AG10803 (cell line): Measurements from ENCODE around the gene SLC16A11.

Source experiments
- DNase-seq: peaks from one replicate; pipeline ENCODE4 v3.0.0; 2010; ENCODE audit warnings: low read depth
- H3K4me3 ChIP-seq: 2 replicates; pipeline ENCODE4 v1.5.1; 2011; ENCODE audit warnings: mild to moderate bottlenecking, low read length, control low read depth
- CTCF ChIP-seq: conservative IDR thresholded peaks from 2 replicates; pipeline ENCODE4 v1.5.1; 2011; ENCODE audit warnings: mild to moderate bottlenecking, low read length, control low read depth, inconsistent platforms

Gene SLC16A11

GRCh38 chr17:7029659-7030058, 14.2 kb downstream of the SLC16A11 start:
- no peak overlapping the region for H3K4me3 ChIP-seq
- TF ChIP-seq CTCF = no peak
- DNase-seq = no peak

GRCh38 chr17:7029096-7029495, 14.8 kb downstream of the SLC16A11 start:
- no peak for DNase-seq
- no peak for TF ChIP-seq CTCF
- no peak overlapping the region for H3K4me3 ChIP-seq

GRCh38 chr17:7027335-7027734, 16.6 kb downstream of the SLC16A11 start:
- no peak overlapping the region for H3K4me3 ChIP-seq
- TF ChIP-seq CTCF = no peak
- DNase-seq = no peak

GRCh38 chr17:7026471-7027115, 17.3 kb downstream of the SLC16A11 start:
- no peak overlapping the region for H3K4me3 ChIP-seq
- DNase-seq = no peak
- TF ChIP-seq CTCF = no peak

- TF ChIP-seq CTCF = no peak
Measured at GRCh38 chr17:7025245-7025644, 18.6 kb downstream of the SLC16A11 start.

GRCh38 chr17:7024402-7024785, 19.5 kb downstream of the SLC16A11 start:
- no peak overlapping the region for H3K4me3 ChIP-seq
- DNase-seq = no peak
- no peak for TF ChIP-seq CTCF

More at GRCh38 chr17:7025245-7025644, 18.6 kb downstream of the SLC16A11 start:
- H3K4me3 ChIP-seq = no peak overlapping the region
- DNase-seq = no peak

- H3K4me3 ChIP-seq = peak overlapping the region; percentile 12; the same call in 1 of the 2 replicates
- peak; percentile 72 for DNase-seq
- no peak for TF ChIP-seq CTCF
Measured at GRCh38 chr17:7023576-7024401, 20.1 kb downstream of the SLC16A11 start.
